ENCODE results near the gene KANSL1L.

DNA sequence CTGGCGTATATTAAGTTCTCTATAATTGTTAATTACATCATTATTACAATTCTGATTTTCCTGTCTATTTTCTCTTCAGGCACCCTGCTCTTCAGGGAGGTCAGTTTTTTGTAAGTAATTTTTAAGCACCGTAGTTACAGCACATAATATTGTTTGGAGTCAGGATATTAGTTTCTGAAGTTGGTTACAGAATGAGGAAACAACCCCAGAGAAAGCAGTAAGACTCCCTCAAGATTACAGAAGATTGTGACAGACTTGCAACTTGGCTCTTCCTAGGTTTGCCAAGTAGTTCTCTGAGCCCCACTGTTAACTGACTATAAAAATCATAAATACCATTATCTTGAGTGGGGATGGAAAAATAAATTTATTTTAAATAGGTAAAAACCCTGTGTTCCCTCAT lies 167.8 kb downstream of the KANSL1L start:
- TF ChIP-seq, protein P1, sequence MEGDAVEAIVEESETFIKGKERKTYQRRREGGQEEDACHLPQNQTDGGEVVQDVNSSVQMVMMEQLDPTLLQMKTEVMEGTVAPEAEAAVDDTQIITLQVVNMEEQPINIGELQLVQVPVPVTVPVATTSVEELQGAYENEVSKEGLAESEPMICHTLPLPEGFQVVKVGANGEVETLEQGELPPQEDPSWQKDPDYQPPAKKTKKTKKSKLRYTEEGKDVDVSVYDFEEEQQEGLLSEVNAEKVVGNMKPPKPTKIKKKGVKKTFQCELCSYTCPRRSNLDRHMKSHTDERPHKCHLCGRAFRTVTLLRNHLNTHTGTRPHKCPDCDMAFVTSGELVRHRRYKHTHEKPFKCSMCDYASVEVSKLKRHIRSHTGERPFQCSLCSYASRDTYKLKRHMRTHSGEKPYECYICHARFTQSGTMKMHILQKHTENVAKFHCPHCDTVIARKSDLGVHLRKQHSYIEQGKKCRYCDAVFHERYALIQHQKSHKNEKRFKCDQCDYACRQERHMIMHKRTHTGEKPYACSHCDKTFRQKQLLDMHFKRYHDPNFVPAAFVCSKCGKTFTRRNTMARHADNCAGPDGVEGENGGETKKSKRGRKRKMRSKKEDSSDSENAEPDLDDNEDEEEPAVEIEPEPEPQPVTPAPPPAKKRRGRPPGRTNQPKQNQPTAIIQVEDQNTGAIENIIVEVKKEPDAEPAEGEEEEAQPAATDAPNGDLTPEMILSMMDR (conservative IDR thresholded peaks at IDR 0.05 in 1 of 2, IDR thresholded peaks at IDR 0.05 in 1 of 2; ENCODE audit: extremely low read depth in 1 of 2, insufficient read depth in 1 of 2, low read depth in 1 of 2, low read length in 2 of 2): no peak
- TF ChIP-seq EZH2 (IDR thresholded peaks at IDR 0.05; ENCODE audit: borderline replicate concordance, low read length): no peak
